ENCODE data around the gene ETV5. TPM values are rescaled to one million over a fixed set of nuclear protein-coding genes. Genes with fewer than 3 reads are reported as not detected.

Gene ETV5
- total and polyA plus RNA-seq, 2 donors (not counting 3 experiments of a cell fraction or from before 2014, with no cell fraction given), result 8.8 to 40.9 TPM

DNA sequence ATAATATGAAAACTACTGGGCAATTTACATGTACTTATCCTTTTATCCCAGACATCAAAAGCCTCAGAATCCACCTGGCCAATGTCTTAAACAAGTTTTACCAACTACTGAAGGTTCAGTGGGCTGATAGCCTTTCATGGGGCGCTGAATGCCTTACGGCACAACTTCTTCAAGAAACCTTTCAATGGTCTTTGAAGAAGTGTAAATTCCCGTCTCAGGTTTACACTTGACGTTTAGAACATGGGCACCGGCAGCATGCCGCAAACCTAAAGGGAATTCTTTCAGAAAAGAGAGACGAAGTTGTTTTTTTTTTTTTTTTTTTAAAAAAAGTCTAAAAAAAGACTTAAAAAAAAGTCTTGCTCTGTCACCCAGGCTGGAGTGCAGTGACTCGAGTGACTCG lies 39.7 kb downstream of the ETV5 start:
- Histone ChIP-seq H3K27ac (ENCODE audit: insufficient read depth, low read depth, low read length) (no peak overlapping the region), H3K4me3 (replicated peaks in 1 of 3; ENCODE audit: insufficient read depth in 1 of 3, low read depth in 1 of 3, low read length in 3 of 3) (no peak overlapping the region), H3K4me2 (ENCODE audit: insufficient read depth, low read length) (no peak overlapping the region), H3K9ac (replicated peaks; ENCODE audit: extremely low read depth, insufficient read depth, low read length) (no peak overlapping the region), H3K36me3 (ENCODE audit: control insufficient read depth in 2 of 2, extremely low read depth in 1 of 2, insufficient read depth in 2 of 2, low read length in 2 of 2) (peaks cover 0 to 3% of the 10 kb centered on the region in 2 experiments), H3K79me2 (ENCODE audit: control insufficient read depth, insufficient read depth, low read length) (no peaks in the 10 kb centered on the region), H3K4me1 (ENCODE audit: control insufficient read depth, extremely low read depth, insufficient read depth, low read length) (no peaks in the 10 kb centered on the region), H3K27me3 (ENCODE audit: control insufficient read depth in 2 of 2, insufficient read depth in 2 of 2, low read length in 2 of 2) (no peaks in the 10 kb centered on the region), H4K20me1 (replicated peaks; ENCODE audit: control insufficient read depth, extremely low read depth, insufficient read depth, low read length) (no peaks in the 10 kb centered on the region), H3K9me3 (replicated peaks; ENCODE audit: control insufficient read depth, insufficient read depth, low read length) (no peaks in the 10 kb centered on the region), H3K9me1 (replicated peaks; ENCODE audit: control insufficient read depth, extremely low read depth, insufficient read depth, low read length) (no peaks in the 10 kb centered on the region), H2AFZ (ENCODE audit: low read depth, low read length) (no peak overlapping the region)
- intact Hi-C loops (cut with micrococcal nuclease), result no loop called here
- no TSS peak for BruUV-seq (replicated peaks)
- CTCF ChIA-PET, result no interaction called here
- TF ChIP-seq CTCF (IDR thresholded peaks at IDR 0.05; ENCODE audit: extremely low read depth in 1 of 2, insufficient read depth in 1 of 2, low read depth in 1 of 2, low read length in 2 of 2), result no peak
- no peak for TF ChIP-seq GATA2 (IDR thresholded peaks at IDR 0.05; ENCODE audit: insufficient read depth, insufficient read length, low read depth, low read length)
- DNase-seq (ENCODE audit: low read depth, low spot score), result no peak
- no peak for FAIRE-seq
- dilution Hi-C loops (cut with MboI; ENCODE audit: extremely low pct_ligation_motif_present, low sequenced_read_pairs), result no loop called here
- POLR2A ChIA-PET, result no interaction called here

GRCh38 chr3:186068243-186068552 lies 40.7 kb downstream of the ETV5 start:
- no peaks in the 10 kb centered on the region for H3K27me3 ChIP-seq (ENCODE audit: control insufficient read depth in 2 of 2, insufficient read depth in 2 of 2, low read length in 2 of 2)
- CTCF ChIA-PET, result interaction anchor here (0.9 to 1.0 kb wide), 2 partner anchors 125 to 547 kb away, joined by 3 read pairs; no protein-coding TSS in a partner anchor
- no peak overlapping the region for H2AFZ ChIP-seq (ENCODE audit: low read depth, low read length)
- TF ChIP-seq JUN (IDR thresholded peaks at IDR 0.05; ENCODE audit: borderline replicate concordance, insufficient read depth, insufficient read length, low read depth), result no peak
- intact Hi-C loops (cut with micrococcal nuclease), result no loop called here
- H3K79me2 ChIP-seq (ENCODE audit: control insufficient read depth, insufficient read depth, low read length), result no peaks in the 10 kb centered on the region
- DNase-seq (ENCODE audit: low read depth, low spot score) (no peak), FAIRE-seq (no peak)
- no peaks in the 10 kb centered on the region for H3K4me1 ChIP-seq (ENCODE audit: control insufficient read depth, extremely low read depth, insufficient read depth, low read length)
- no peaks in the 10 kb centered on the region for H3K9me3 ChIP-seq (replicated peaks; ENCODE audit: control insufficient read depth, insufficient read depth, low read length)
- H3K4me2 ChIP-seq (ENCODE audit: insufficient read depth, low read length), result no peak overlapping the region
- BruUV-seq (replicated peaks), result no TSS peak
- peaks cover 1 to 3% of the 10 kb centered on the region in 2 experiments for H3K36me3 ChIP-seq (ENCODE audit: control insufficient read depth in 2 of 2, extremely low read depth in 1 of 2, insufficient read depth in 2 of 2, low read length in 2 of 2)
- no peak overlapping the region for H3K4me3 ChIP-seq (replicated peaks in 1 of 3; ENCODE audit: insufficient read depth in 1 of 3, low read depth in 1 of 3, low read length in 3 of 3)
- H3K9ac ChIP-seq (replicated peaks; ENCODE audit: extremely low read depth, insufficient read depth, low read length), result no peak overlapping the region
- H3K9me1 ChIP-seq (replicated peaks; ENCODE audit: control insufficient read depth, extremely low read depth, insufficient read depth, low read length), result no peaks in the 10 kb centered on the region
- POLR2A ChIA-PET, result no interaction called here
- dilution Hi-C loops (cut with MboI; ENCODE audit: extremely low pct_ligation_motif_present, low sequenced_read_pairs), result no loop called here
- H3K27ac ChIP-seq (ENCODE audit: insufficient read depth, low read depth, low read length), result no peak overlapping the region
- no peaks in the 10 kb centered on the region for H4K20me1 ChIP-seq (replicated peaks; ENCODE audit: control insufficient read depth, extremely low read depth, insufficient read depth, low read length)
